KG1 (cell line): Measurements from ENCODE around the gene CYBRD1.

Source experiments
- DNase-seq: peaks from one replicate; lab custom pipeline; 2025; lab: John Stamatoyannopoulos, UW

The CYBRD1 gene

DNA sequence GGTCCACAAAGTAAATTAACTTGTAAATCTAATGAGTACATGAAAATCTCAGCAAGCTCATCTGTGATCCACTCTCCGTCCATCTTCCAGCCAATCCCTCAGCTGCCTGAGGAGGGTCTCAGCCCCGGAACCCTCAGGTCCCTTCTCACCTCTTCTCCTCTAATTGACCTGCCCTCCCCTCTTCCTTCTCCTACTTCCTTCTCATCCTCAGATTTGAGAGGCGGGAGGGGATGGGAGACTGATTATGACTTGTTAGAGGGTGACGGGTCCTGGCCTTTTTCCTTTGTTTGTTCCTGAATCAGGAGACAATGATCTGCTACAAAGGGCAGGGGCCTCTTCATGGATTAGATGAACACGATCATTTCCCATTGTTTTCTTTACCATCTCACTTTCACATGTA, 80.1 kb downstream of the CYBRD1 start:
- DNase-seq, result no peak
